ENCODE results near the gene ZFPM1. TPM values are rescaled to one million over a fixed set of nuclear protein-coding genes. Genes with fewer than 3 reads are reported as not detected.

The ZFPM1 gene
- total RNA-seq, 1 experiment from 2014 or later = 3.9 TPM

- H3K36me3 ChIP-seq (ENCODE audit: control insufficient read depth, insufficient read depth, low read length) = no peaks in the 10 kb centered on the region
- H3K4me3 ChIP-seq (ENCODE audit: low read depth in 2 of 2, low read length in 2 of 2) = no peak overlapping the region
- H3K27ac ChIP-seq (ENCODE audit: low read length) = no peak overlapping the region
- in situ Hi-C loops (cut with HindIII; ENCODE audit: low pct_unique_long_range_greater_than_20kb, low sequenced_read_pairs) (no loop called here), intact Hi-C loops (cut with micrococcal nuclease; ENCODE audit: unreplicated experiment) (no loop called here)
- no peaks in the 10 kb centered on the region for H3K9me3 ChIP-seq (ENCODE audit: control insufficient read depth, insufficient read depth, low read depth, low read length)
- BruUV-seq (replicated peaks) = no TSS peak
- no peaks in the 10 kb centered on the region for H3K27me3 ChIP-seq (ENCODE audit: control insufficient read depth, insufficient read depth, low read length)
- CTCF ChIA-PET = interaction anchor here (0.5 kb wide), 1 partner anchor 8 kb away, joined by 3 read pairs; no protein-coding TSS in a partner anchor
- no peaks in the 10 kb centered on the region for H3K4me1 ChIP-seq (ENCODE audit: control insufficient read depth, insufficient read depth, low read length)
- POLR2A ChIA-PET = no interaction called here
- no peak for DNase-seq (ENCODE audit: low read depth, low spot score)
- TF ChIP-seq CTCF (IDR thresholded peaks at IDR 0.05) = no peak
- no peak for ATAC-seq
These were observed 99.7 kb downstream of the ZFPM1 start for GRCh38 chr16:88552815-88553214.

- Histone ChIP-seq H3K9me3 (ENCODE audit: control insufficient read depth, insufficient read depth, low read depth, low read length) (no peaks in the 10 kb centered on the region), H3K27ac (ENCODE audit: low read length) (no peak overlapping the region), H3K4me3 (ENCODE audit: low read depth in 2 of 2, low read length in 2 of 2) (no peak overlapping the region), H3K27me3 (ENCODE audit: control insufficient read depth, insufficient read depth, low read length) (no peaks in the 10 kb centered on the region), H3K4me1 (ENCODE audit: control insufficient read depth, insufficient read depth, low read length) (no peaks in the 10 kb centered on the region), H3K36me3 (ENCODE audit: control insufficient read depth, insufficient read depth, low read length) (no peaks in the 10 kb centered on the region)
- ATAC-seq = no peak
- TF ChIP-seq REST (IDR thresholded peaks at IDR 0.05; ENCODE audit: insufficient read depth in 1 of 2, low read depth in 2 of 2, low read length in 1 of 2) (no peak), TCF7L2 (IDR thresholded peaks at IDR 0.05; ENCODE audit: low read depth, low read length) (no peak), SIN3A (IDR thresholded peaks at IDR 0.05; ENCODE audit: borderline replicate concordance, insufficient read depth, low read depth, low read length) (no peak), POLR2AphosphoS5 (IDR thresholded peaks at IDR 0.05; ENCODE audit: low read depth, low read length) (no peak), CTCF (IDR thresholded peaks at IDR 0.05) (no peak)
- intact Hi-C loops (cut with micrococcal nuclease; ENCODE audit: unreplicated experiment) = no loop called here
- in situ Hi-C loops (cut with HindIII; ENCODE audit: low pct_unique_long_range_greater_than_20kb, low sequenced_read_pairs) = no loop called here
- no peak for DNase-seq (ENCODE audit: low read depth, low spot score)
- no TSS peak for BruUV-seq (replicated peaks)
- ChIA-PET CTCF (no interaction called here), POLR2A (no interaction called here)
These were observed 100.7 kb downstream of the ZFPM1 start for GRCh38 chr16:88553739-88554138.

Measured in Panc1 (cell line).